PC-3 (cell line): ENCODE measurements around the gene ZMYND11. TPM values are rescaled to one million over a fixed set of nuclear protein-coding genes. Genes with fewer than 3 reads are reported as not detected.

Source experiments
- ATAC-seq: fragments of 200-7000 bp; cut with Tn5 transposase; 2 replicates; pipeline ENCODE4 v1.9.1; 2020; ENCODE audit warnings: mild to moderate bottlenecking, moderate library complexity
- BruUV-seq: library from RNA; stranded (reverse); fragments of 400-500 nt; replicated peaks from 2 replicates; lab custom pipeline; 2021; lab: Mats Ljungman, UMichigan
- CTCF ChIA-PET: fragments of 300-600 bp; sonication (Branson Sonifier 250); formaldehyde crosslinking; loops from one replicate; lab custom pipeline; 2022; ENCODE audit warnings: antibody characterized with exemption; lab: Charles Lee
- POLR2A ChIA-PET: fragments of 300-600 bp; sonication (Branson Sonifier 250); formaldehyde crosslinking; loops from one replicate; lab custom pipeline; 2022; ENCODE audit warnings: antibody characterized with exemption; ENCODE audit not compliant: unreplicated experiment; lab: Charles Lee
- DNase-seq: peaks from one replicate; pipeline ENCODE4 v3.0.0-alpha.2; 2015
- H2AFZ ChIP-seq: fragments of 300-600 bp; sonication (generic); 2 replicates; pipeline ENCODE4 v1.6.0; 2016; ENCODE audit warnings: antibody characterized with exemption, low read length
- H3F3A ChIP-seq: fragments of 300-600 bp; sonication (generic); one replicate; pipeline ENCODE4 v1.6.0; 2017; ENCODE audit warnings: antibody characterized with exemption, low read length, control low read depth, mild to moderate bottlenecking; ENCODE audit not compliant: unreplicated experiment
- H3K27ac ChIP-seq: fragments of 300-600 bp; sonication (generic); 2 replicates; pipeline ENCODE4 v1.5.1; 2016; ENCODE audit warnings: mild to moderate bottlenecking, low read length
- H3K27me3 ChIP-seq: fragments of 300-600 bp; sonication (generic); 2 replicates; pipeline ENCODE4 v1.6.1; 2016; ENCODE audit warnings: low read length, mixed read lengths
- H3K36me3 ChIP-seq: fragments of 300-600 bp; sonication (generic); 2 replicates; pipeline ENCODE4 v1.6.1; 2016; ENCODE audit warnings: low read depth, mixed run types, low read length, mixed read lengths
- H3K4me1 ChIP-seq: fragments of 300-600 bp; sonication (generic); 2 replicates; pipeline ENCODE4 v1.5.1; 2016; ENCODE audit warnings: low read length; ENCODE audit not compliant: insufficient read depth
- H3K4me2 ChIP-seq: fragments of 300-600 bp; sonication (generic); 2 replicates; pipeline ENCODE4 v1.6.0; 2016; ENCODE audit warnings: low read length
- H3K4me3 ChIP-seq: fragments of 300-600 bp; sonication (generic); 2 replicates; pipeline ENCODE4 v1.5.1; 2016; ENCODE audit warnings: mild to moderate bottlenecking, low read length, mixed read lengths
- H3K79me2 ChIP-seq: fragments of 300-600 bp; sonication (generic); 2 replicates; pipeline ENCODE4 v1.6.1; 2017; ENCODE audit warnings: low read length, mixed read lengths
- H3K9ac ChIP-seq: fragments of 300-600 bp; sonication (generic); 2 replicates; pipeline ENCODE4 v1.6.0; 2016; ENCODE audit warnings: mild to moderate bottlenecking, low read length
- H3K9me2 ChIP-seq: fragments of 300-600 bp; sonication (generic); replicated peaks from 2 replicates; pipeline ENCODE4 v1.6.1; 2016; ENCODE audit warnings: mixed run types, low read length, mixed read lengths
- H3K9me3 ChIP-seq: fragments of 300-600 bp; sonication (generic); 2 replicates; pipeline ENCODE4 v1.6.1; 2016; ENCODE audit warnings: low read length, mixed read lengths
- H4K20me1 ChIP-seq: fragments of 300-600 bp; sonication (generic); 2 replicates; pipeline ENCODE4 v1.6.1; 2016; ENCODE audit warnings: low read length, mixed read lengths
- EZH2 ChIP-seq: fragments of 300-600 bp; sonication (generic); IDR thresholded peaks from one replicate; pipeline ENCODE4 v1.6.1; 2017; ENCODE audit warnings: antibody characterized with exemption, mild to moderate bottlenecking, low read length; ENCODE audit not compliant: unreplicated experiment
- EZH2phosphoT487 ChIP-seq: fragments of 300-600 bp; sonication (generic); IDR thresholded peaks from 2 replicates; pipeline ENCODE4 v1.6.1; 2018; ENCODE audit warnings: mild to moderate bottlenecking, antibody characterized with exemption, low read length, borderline replicate concordance
- intact Hi-C: fragments of 100-400 bp; cut with micrococcal nuclease; formaldehyde crosslinking; loops from 2 replicates; pipeline ENCODE4 v1.9.0; 2023
- total RNA-seq: library from RNA; depleted of rRNA; stranded (reverse); fragments of >200 nt; gene quantifications from 2 replicates; pipeline ENCODE4 v1.2.3, GENCODE V29; 2014; rRNA removed
- TF ChIP-seq, protein P1 (sequence below): fragments of 300-600 bp; sonication (generic); conservative IDR thresholded peaks from 2 replicates; pipeline ENCODE4 v1.5.1; 2017; ENCODE audit warnings: antibody characterized with exemption, low read depth, mild to moderate bottlenecking, low read length

ZMYND11 gene
- total RNA-seq, 1 experiment from 2014 or later = 17.1 TPM

DNA sequence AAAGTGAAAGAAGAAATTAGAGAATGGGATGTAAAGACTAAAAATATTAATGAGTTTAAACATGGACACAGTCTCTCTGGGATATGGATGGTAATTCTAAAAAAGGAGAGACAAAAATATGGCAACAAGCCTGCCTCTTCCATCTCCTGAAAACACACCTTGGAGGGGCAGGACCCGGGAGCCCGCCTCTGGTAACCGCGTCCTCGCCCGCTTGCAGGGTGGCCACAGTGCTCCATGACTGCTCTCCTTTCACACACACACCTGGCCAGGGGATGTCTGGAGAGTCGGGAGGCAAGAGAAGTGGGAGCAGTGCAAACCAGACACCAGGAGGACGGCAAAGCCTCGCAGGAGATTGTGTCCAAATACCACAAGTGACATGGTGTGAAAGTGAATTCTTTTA is 166.3 kb downstream of the ZMYND11 start:
- no peak overlapping the region for H3K4me3 ChIP-seq
- no peaks in the 10 kb centered on the region for H3K27me3 ChIP-seq
- intact Hi-C loops = no loop called here
- H3K9me2 ChIP-seq = no peaks in the 10 kb centered on the region
- H3K79me2 ChIP-seq = no peaks in the 10 kb centered on the region
- H3K27ac ChIP-seq = no peak overlapping the region
- peaks cover 8% of the 10 kb centered on the region for H3K4me1 ChIP-seq
- H3K36me3 ChIP-seq = no peaks in the 10 kb centered on the region
- ChIA-PET POLR2A (no interaction called here), CTCF (no interaction called here)
- no peaks in the 10 kb centered on the region for H3K9me3 ChIP-seq
- no peak overlapping the region for H3K9ac ChIP-seq
- no peak for TF ChIP-seq EZH2phosphoT487
- TF ChIP-seq, protein P1, sequence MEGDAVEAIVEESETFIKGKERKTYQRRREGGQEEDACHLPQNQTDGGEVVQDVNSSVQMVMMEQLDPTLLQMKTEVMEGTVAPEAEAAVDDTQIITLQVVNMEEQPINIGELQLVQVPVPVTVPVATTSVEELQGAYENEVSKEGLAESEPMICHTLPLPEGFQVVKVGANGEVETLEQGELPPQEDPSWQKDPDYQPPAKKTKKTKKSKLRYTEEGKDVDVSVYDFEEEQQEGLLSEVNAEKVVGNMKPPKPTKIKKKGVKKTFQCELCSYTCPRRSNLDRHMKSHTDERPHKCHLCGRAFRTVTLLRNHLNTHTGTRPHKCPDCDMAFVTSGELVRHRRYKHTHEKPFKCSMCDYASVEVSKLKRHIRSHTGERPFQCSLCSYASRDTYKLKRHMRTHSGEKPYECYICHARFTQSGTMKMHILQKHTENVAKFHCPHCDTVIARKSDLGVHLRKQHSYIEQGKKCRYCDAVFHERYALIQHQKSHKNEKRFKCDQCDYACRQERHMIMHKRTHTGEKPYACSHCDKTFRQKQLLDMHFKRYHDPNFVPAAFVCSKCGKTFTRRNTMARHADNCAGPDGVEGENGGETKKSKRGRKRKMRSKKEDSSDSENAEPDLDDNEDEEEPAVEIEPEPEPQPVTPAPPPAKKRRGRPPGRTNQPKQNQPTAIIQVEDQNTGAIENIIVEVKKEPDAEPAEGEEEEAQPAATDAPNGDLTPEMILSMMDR = no peak
- no peak for TF ChIP-seq EZH2
- H3K4me2 ChIP-seq = no peak overlapping the region
- no peaks in the 10 kb centered on the region for H4K20me1 ChIP-seq
- H2AFZ ChIP-seq = no peak overlapping the region
- H3F3A ChIP-seq = no peaks in the 10 kb centered on the region
- DNase-seq (no peak), ATAC-seq (no peak)
- BruUV-seq = no TSS peak

Other genes with a start within 250 kb of the ZMYND11 start
- not detected in 2 replicates for gene TUBB8, start 86.2 kb upstream of the ZMYND11 start, total RNA-seq